Thyroid gland (tissue), 4 donors: ENCODE data around the gene CYP1A1. TPM values are rescaled to one million over a fixed set of nuclear protein-coding genes. Genes with fewer than 3 reads are reported as not detected.
A peak's percentile ranks its signal among the peaks of the same experiment; 100 is the strongest.

Experiments
- DNase-seq, 2 donors: peaks; one replicate each; pipeline ENCODE4 v3.0.0-alpha.2; 2019
- H3K27ac ChIP-seq, 3 donors: fragments of 200-600 bp; sonication (generic); 1 replicate in 2 of 3; 2 replicates in 1 of 3; pipeline ENCODE4 v1.5.1; 2016 to 2019; ENCODE audit warnings: mild to moderate bottlenecking in 1 of 3, moderate library complexity in 1 of 3
- H3K27me3 ChIP-seq: fragments of 200-600 bp; sonication (generic); one replicate; pipeline ENCODE4 v1.5.1; 2019
- H3K36me3 ChIP-seq, 2 donors: fragments of 200-600 bp; sonication (generic); one replicate each; pipeline ENCODE4 v1.5.1; 2016 to 2019
- H3K4me1 ChIP-seq, 2 donors: fragments of 200-600 bp; sonication (generic); one replicate each; pipeline ENCODE4 v1.5.1; 2017 to 2019
- H3K4me3 ChIP-seq, 3 donors: fragments of 200-600 bp; sonication (generic); replicated peaks in 1 of 3; 1 replicate in 2 of 3; 2 replicates in 1 of 3; pipeline ENCODE4 v1.5.1; 2016; ENCODE audit warnings: mild to moderate bottlenecking in 1 of 3
- H3K9me3 ChIP-seq: fragments of 200-600 bp; sonication (generic); one replicate; pipeline ENCODE4 v1.5.1; 2017
- CTCF ChIP-seq, 6 experiments: fragments of 200-600 bp in 3 of 6; fragments of 450-650 bp in 3 of 6; sonication (generic) in 3 of 6; IDR thresholded peaks; one replicate each; pipeline ENCODE4 v1.5.1; 2016 to 2019; ENCODE audit warnings: antibody characterized with exemption in 6 of 6, mild to moderate bottlenecking in 2 of 6, inconsistent platforms in 1 of 6, moderate library complexity in 1 of 6
- POLR2A ChIP-seq, 2 donors: fragments of 450-650 bp; IDR thresholded peaks; one replicate each; pipeline ENCODE4 v1.6.1; 2017; ENCODE audit warnings: antibody characterized with exemption in 2 of 2, mild to moderate bottlenecking in 2 of 2, moderate library complexity in 1 of 2
- WGBS, 2 donors: methylation state at CpG; one replicate each; pipeline ENCODE4 v1.1.5; 2017; 5-methylcytosine and 5-hydroxymethylcytosine counted together
- intact Hi-C: fragments of 100-400 bp; cut with DNase I; formaldehyde crosslinking; loops from one replicate; pipeline ENCODE4 v1.15.1; 2023
- total RNA-seq, 4 donors: library from RNA; depleted of rRNA; stranded (reverse); fragments of >200 nt; gene quantifications; one replicate each; pipeline ENCODE4 v1.2.3, GENCODE V29; 2016

CYP1A1 gene
- total RNA-seq, 4 donors from 2014 or later, result 0.54 to 0.78 TPM; not detected in 2

GRCh38 chr15:74752011-74752410 lies 26.7 kb upstream of the CYP1A1 start:
- Histone ChIP-seq H3K4me1 (peaks cover 26 to 30% of the 10 kb centered on the region in 2 donors), H3K27ac (peak overlapping the region; percentile 69 to 91 (median 88)), H3K4me3 (no peak overlapping the region), H3K36me3 (no peaks in the 10 kb centered on the region), H3K9me3 (no peaks in the 10 kb centered on the region), H3K27me3 (no peaks in the 10 kb centered on the region)
- TF ChIP-seq POLR2A (IDR thresholded peaks at IDR 0.05), result no peak
- TF ChIP-seq CTCF (IDR thresholded peaks at IDR 0.05), result no peak
- DNase-seq, result peak; percentile 25 to 36
- WGBS, 2 donors, result 56 to 60% methylated on average over 8 of the region's 8 CpGs
- intact Hi-C loops, result no loop called here

GRCh38 chr15:74750751-74751150 lies 25.4 kb upstream of the CYP1A1 start:
- Histone ChIP-seq H3K36me3 (no peaks in the 10 kb centered on the region), H3K4me3 (no peak overlapping the region), H3K9me3 (no peaks in the 10 kb centered on the region), H3K27ac (no peak overlapping the region), H3K4me1 (peaks cover 26 to 30% of the 10 kb centered on the region in 2 donors), H3K27me3 (no peaks in the 10 kb centered on the region)
- DNase-seq, result no peak
- WGBS, 2 donors, result 58 to 86% methylated on average over 2 of the region's 2 CpGs
- TF ChIP-seq POLR2A (IDR thresholded peaks at IDR 0.05) (no peak), CTCF (IDR thresholded peaks at IDR 0.05) (no peak)
- intact Hi-C loops, result no loop called here

GRCh38 chr15:74749832-74750231 lies 24.5 kb upstream of the CYP1A1 start:
- H3K4me3 ChIP-seq, result no peak overlapping the region
- H3K36me3 ChIP-seq, result no peaks in the 10 kb centered on the region
- WGBS, 2 donors, result 95 to 97% methylated on average over 15 to 20 of the region's 20 CpGs
- no peaks in the 10 kb centered on the region for H3K27me3 ChIP-seq
- peaks cover 26 to 30% of the 10 kb centered on the region in 2 donors for H3K4me1 ChIP-seq
- no peak for DNase-seq
- intact Hi-C loops, result no loop called here
- H3K9me3 ChIP-seq, result no peaks in the 10 kb centered on the region
- no peak for TF ChIP-seq POLR2A (IDR thresholded peaks at IDR 0.05)
- no peak for TF ChIP-seq CTCF (IDR thresholded peaks at IDR 0.05)
- H3K27ac ChIP-seq, result no peak overlapping the region

- DNase-seq, result no peak
- no peak within 1 kb of the TSS for H3K4me3 ChIP-seq
- peaks cover 21 to 22% of the 10 kb centered on the region in 2 donors for H3K4me1 ChIP-seq
- WGBS, 2 donors, result 51 to 64% methylated on average over 3 of the region's 3 CpGs
- intact Hi-C loops, result no loop called here
- H3K9me3 ChIP-seq, result no peaks in the 10 kb centered on the region
- TF ChIP-seq CTCF (IDR thresholded peaks at IDR 0.05) (no peak), POLR2A (IDR thresholded peaks at IDR 0.05) (no peak)
- no peaks in the 10 kb centered on the region for H3K27me3 ChIP-seq
- H3K27ac ChIP-seq, result peak within 1 kb of the TSS in 1 of 3 donors; percentile 10
- no peaks in the 10 kb centered on the region for H3K36me3 ChIP-seq
Observed at GRCh38 chr15:74748322-74748946, 23.1 kb upstream of the CYP1A1 start, which contains the start of gene CYP1A2. TSS of gene CYP1A2 (plus strand) at chr15:74748845. CDS start at chr15:74749739, 894 bp downstream.

GRCh38 chr15:74746389-74746788 lies 21.1 kb upstream of the CYP1A1 start:
- no peaks in the 10 kb centered on the region for H3K36me3 ChIP-seq
- no peak overlapping the region for H3K4me3 ChIP-seq
- H3K9me3 ChIP-seq, result no peaks in the 10 kb centered on the region
- DNase-seq, result no peak
- no peaks in the 10 kb centered on the region for H3K27me3 ChIP-seq
- no peak overlapping the region for H3K27ac ChIP-seq
- TF ChIP-seq POLR2A (IDR thresholded peaks at IDR 0.05) (no peak), CTCF (IDR thresholded peaks at IDR 0.05) (no peak)
- intact Hi-C loops, result no loop called here
- H3K4me1 ChIP-seq, result peaks cover 4 to 8% of the 10 kb centered on the region in 2 donors
- 82 to 85% methylated on average over 4 of the region's 4 CpGs for WGBS, 2 donors
